Omental fat pad (tissue), 4 donors: Measurements from ENCODE around the gene ADTRP. TPM values are rescaled to one million over a fixed set of nuclear protein-coding genes. Genes with fewer than 3 reads are reported as not detected.

ENCODE experiments used
- ATAC-seq: fragments of 150-250 bp; one replicate; pipeline ENCODE4 v1.9.1; 2016; ENCODE audit warnings: mild to moderate bottlenecking, moderate library complexity; ENCODE audit not compliant: low FRiP score
- DNase-seq: peaks from one replicate; pipeline ENCODE4 v3.0.0-alpha.2; 2019; ENCODE audit warnings: low spot score
- total RNA-seq, 4 donors: library from RNA; depleted of rRNA; stranded (reverse); fragments of >200 nt; gene quantifications; one replicate each; pipeline ENCODE4 v1.1.0, GENCODE V29; 2016
- TF ChIP-seq, protein P1 (sequence below), 3 donors: fragments of 450-650 bp; IDR thresholded peaks; one replicate each; pipeline ENCODE4 v1.5.1; 2016 to 2017; ENCODE audit warnings: antibody characterized with exemption in 3 of 3, mild to moderate bottlenecking in 3 of 3, moderate library complexity in 2 of 3

The ADTRP gene
- total RNA-seq, 4 donors from 2014 or later, result 0.31 to 2.4 (median 0.37) TPM; not detected in 1

DNA sequence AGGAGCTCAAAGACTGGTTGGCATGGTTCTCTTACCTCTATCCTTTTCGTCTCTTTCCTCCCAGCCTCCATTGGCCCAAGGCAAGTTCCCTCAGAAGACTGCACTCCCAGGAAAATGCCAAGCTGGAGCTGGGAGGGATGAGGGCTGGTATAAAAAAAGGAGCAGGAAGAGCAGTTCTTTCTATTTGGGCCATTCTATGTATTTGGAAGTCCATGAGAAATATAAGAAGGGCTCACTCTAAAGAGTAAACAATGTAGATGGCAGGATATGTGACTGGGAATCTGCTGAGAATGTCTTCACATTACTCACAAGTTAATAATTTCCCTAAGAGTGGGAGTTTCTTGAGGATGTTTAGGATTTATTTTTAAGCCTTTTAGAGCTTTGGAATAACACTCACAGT lies 36.6 kb upstream of the ADTRP start:
- DNase-seq, result no peak
- ATAC-seq, result no peak
- TF ChIP-seq, protein P1, sequence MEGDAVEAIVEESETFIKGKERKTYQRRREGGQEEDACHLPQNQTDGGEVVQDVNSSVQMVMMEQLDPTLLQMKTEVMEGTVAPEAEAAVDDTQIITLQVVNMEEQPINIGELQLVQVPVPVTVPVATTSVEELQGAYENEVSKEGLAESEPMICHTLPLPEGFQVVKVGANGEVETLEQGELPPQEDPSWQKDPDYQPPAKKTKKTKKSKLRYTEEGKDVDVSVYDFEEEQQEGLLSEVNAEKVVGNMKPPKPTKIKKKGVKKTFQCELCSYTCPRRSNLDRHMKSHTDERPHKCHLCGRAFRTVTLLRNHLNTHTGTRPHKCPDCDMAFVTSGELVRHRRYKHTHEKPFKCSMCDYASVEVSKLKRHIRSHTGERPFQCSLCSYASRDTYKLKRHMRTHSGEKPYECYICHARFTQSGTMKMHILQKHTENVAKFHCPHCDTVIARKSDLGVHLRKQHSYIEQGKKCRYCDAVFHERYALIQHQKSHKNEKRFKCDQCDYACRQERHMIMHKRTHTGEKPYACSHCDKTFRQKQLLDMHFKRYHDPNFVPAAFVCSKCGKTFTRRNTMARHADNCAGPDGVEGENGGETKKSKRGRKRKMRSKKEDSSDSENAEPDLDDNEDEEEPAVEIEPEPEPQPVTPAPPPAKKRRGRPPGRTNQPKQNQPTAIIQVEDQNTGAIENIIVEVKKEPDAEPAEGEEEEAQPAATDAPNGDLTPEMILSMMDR (IDR thresholded peaks at IDR 0.05), result no peak

DNA sequence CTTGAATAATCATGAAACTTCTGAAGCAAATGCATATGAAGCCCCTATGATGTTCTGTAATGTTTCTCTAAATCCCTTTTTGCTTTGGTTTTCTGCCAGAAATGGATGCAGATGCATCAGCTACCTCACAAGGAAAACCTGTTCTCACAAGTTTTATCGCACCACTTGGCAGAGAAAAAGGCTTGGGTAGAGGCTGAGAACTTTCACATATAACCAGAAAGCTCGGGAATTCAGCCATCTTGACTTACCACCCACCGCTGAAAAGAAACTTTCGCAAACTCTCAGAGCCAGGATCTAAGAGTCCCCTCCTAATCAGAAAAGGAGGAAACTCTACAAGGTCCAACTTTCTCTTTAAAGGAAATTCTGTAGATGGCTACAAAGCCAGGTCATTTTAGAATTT lies 36.2 kb upstream of the ADTRP start:
- no peak for ATAC-seq
- DNase-seq, result no peak
- TF ChIP-seq, protein P1 (IDR thresholded peaks at IDR 0.05), result no peak

DNA sequence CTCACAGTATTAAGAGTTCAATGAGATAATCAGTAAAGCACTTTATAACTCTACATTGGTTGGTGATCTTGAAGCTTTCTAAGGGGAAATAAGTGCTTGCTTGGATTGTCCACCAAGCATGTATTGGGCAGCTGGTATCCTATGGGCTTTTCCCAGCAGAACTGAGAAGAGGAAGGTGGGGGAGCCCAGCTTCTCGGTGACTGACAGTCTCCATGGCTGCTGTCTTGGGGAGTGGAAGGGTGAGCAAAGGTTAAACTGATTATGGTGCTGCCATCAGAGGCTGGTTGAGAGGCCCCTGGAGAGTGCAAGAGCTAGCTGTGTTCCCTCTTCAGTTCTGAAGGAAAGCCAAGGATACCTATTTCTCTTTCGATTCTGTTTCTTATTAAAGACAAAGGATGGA lies 35.5 kb upstream of the ADTRP start:
- ATAC-seq (no peak), DNase-seq (no peak)
- TF ChIP-seq, protein P1 (IDR thresholded peaks at IDR 0.05), result no peak

DNA sequence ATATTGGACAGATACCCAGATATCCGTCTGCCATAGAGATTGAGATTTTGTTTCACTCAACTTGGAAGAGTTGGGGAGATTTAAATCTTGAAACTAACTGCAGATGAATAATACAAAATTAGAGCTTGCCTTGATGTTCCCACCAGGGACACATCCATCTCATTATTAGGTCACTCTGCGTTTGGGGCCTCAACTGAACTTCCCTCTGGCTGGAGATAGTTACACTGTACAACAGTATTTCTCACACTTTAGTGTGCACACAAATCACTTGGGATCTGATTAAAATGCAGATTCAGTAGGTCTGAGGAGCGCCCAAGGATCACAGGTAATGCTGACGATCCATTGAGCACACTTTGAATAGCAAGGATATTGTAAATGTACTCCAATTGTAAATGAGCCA lies 35.0 kb upstream of the ADTRP start:
- ATAC-seq (no peak), DNase-seq (no peak)
- TF ChIP-seq, protein P1 (IDR thresholded peaks at IDR 0.05), result no peak

DNA sequence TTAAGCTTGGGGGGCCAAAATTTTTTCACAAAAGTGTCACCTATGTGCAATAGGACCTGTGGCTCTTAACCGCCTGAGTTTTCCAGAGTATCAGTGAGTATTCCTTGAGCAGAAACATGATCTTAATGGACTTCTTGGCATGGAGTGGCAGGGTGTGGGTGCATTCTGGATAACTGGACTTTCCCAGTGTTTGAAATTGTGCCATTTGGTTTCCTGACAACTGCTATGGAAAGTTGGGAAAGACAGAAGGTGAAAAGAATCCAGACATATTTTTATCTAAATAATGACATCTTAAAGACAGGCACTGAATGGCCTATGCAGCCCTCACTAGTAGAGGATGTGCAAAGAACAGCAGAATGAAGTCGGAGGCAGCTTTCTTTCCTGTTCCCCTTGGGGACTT lies 34.3 kb upstream of the ADTRP start:
- DNase-seq (no peak), ATAC-seq (no peak)
- TF ChIP-seq, protein P1 (IDR thresholded peaks at IDR 0.05), result no peak

DNA sequence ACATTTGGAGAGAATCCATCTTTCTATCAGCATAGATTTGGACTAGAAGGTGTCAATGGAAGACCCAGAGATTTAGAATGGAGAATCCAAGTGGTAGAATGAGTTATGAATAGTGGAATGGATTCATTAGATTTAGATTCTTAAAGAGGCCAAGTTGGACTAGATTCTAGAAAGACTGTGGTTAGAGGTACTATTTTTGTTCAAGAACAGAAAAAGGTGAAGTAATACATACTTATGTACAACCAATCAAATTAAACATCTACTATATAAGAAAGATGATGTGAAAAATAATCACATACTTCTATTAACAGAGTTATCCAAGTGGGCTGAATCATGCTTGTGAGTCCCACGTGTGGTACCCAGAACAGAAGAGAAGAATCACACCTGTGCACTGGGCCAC lies 33.8 kb upstream of the ADTRP start:
- TF ChIP-seq, protein P1 (IDR thresholded peaks at IDR 0.05), result no peak
- ATAC-seq, result no peak
- no peak for DNase-seq

DNA sequence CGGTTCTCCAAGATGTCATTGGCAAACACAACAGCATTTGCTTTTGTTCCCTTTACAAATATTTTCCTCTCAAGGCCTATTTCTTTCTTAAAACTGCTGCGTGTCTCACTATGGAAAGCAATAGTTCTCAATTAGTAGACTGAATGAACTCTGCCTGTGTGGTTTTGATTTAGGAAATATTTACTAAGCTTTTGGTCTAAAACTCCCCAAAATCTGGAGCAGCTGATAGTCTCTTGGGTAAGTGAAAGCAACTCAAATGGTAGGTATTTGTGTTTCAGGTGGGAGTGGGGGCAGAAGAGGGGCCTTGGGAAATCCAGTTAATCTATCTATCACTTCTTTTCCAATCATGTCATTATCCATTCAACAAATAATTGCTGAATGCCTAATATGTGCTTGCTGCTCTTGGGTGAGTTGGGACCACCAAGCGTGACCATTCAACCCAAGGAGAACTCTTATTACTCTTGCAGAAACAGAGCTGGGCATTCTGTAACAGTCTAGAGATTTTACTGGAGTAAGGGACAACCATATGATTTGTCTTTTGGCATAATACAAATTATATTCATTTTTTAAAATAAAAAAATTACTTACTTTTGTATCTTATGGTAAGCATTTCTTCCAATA lies 33.2 kb upstream of the ADTRP start:
- ATAC-seq (no peak), DNase-seq (no peak)
- TF ChIP-seq, protein P1 (IDR thresholded peaks at IDR 0.05), result no peak
